GM21576 (cell line): ENCODE results near the gene MIA2.

Source experiments
- ATAC-seq: cut with Tn5 transposase; IDR thresholded peaks from one replicate; pipeline ENCODE4 v1.9.1; 2021; ENCODE audit warnings: mild to moderate bottlenecking, moderate library complexity; ENCODE audit not compliant: unreplicated experiment

The MIA2 gene

DNA sequence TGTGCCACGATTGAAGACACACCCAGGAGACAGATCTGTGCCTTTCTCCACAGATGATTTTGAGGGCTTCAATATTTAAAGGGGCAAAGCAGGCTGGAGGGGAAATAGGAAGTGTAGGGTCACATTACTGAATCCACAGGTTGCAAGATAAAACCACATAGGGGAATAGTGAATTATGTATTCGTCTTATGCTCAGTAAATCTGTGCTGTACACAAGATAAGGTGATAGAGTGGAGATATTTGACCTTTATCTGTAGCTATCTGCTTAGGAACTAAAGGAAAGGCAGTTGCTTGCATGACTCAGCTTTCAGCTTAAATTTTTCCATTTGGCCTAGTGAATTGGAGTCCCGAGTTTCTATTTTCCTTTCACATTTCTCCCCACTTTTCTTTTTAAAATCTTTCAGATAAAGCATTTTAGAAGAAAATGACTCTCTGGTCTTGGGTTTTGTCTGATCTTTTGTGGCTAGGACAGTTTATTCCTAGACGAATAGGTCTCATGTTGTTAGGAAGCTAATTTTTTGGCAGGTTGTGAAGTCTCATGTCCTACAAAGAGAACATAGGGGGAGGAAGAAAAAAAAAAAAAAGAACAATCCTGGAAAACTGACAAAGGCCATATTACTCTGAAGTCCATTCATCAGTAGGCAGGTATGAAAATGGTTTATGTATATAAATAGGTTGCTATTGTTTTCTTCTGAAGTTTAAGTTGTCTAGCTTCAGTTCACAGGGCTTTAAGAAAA is 143.1 kb downstream of the MIA2 start:
- no peak for ATAC-seq

DNA sequence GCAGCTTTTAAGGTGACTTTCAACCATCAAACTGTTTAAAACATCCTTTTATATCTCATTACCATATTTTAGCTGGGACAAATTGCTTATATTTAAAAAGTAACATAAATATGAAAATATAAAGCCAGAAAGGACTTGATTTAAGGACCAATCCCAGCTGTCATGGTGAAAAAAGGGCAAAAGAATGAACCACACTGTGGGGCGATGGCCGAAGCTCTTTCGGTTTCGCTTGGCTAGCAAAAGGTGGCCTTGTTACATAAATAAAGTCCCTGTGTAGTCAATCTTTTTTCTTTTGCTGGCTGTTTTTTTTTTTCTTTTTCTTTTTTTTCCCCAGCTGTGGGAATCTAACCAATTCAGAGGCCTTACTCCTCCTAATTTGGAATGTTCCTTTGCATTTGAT is 147.7 kb downstream of the MIA2 start:
- ATAC-seq: no peak

- ATAC-seq: no peak
Observed at GRCh38 chr14:39382463-39382862, 148.7 kb downstream of the MIA2 start.

GRCh38 chr14:39383026-39383660 is 149.4 kb downstream of the MIA2 start:
- no peak for ATAC-seq

DNA sequence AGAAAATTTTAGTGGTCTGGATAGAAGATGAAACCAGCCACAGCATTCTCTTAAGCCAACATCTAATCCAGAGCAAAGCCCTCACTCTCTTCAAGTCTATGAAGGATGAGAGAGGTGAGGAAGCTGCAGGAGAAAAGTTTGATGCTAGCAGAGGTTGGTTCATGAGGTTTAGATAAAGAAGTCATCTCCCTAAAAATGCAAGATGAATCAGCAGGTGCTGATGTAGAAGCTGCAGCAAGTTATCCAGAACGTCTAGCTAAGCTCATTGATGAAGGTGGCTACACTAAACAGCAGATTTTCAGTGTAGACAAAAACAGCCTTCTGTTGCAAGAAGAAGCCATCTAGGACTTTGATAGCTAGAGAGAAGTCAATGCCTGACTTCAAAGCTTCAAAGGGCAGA is 150.0 kb downstream of the MIA2 start:
- no peak for ATAC-seq

- no peak for ATAC-seq
Observed at GRCh38 chr14:39384177-39384576, 150.5 kb downstream of the MIA2 start.

GRCh38 chr14:39393289-39393688 is 159.6 kb downstream of the MIA2 start:
- no peak for ATAC-seq

DNA sequence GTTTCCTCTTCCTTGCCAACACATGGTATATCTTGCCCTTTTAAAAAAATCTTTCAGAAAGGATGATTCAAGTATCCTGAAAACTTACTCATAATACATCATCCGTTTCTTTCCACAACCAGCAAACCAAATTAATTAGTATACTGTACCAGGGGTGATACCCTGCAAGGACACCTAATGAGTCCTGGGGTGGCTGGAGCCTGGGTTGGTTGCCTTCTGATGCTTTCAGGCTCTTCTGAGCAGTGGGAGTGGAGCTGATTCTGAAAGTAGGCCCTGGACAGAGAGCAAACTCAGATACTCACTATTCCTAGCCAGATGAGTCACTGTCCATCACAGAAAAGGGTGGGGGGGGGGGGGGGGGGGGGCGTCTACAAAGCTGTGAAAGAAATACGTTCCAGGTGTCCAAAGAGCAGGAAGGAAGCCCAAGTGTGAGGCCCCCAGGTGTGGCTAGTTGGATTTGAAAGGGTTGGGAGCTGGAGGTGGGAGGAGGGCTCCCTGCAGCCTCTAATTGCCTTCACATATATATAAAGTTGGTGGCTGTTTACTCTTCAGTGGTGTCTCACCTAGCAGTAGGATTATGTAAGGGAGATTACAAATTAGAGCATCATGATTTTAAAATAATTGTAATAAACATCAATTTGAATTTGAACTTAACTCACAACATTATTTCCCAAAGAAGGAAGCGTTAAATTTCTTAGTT is 162.0 kb downstream of the MIA2 start:
- ATAC-seq: no peak

GRCh38 chr14:39396448-39396847 is 162.7 kb downstream of the MIA2 start:
- ATAC-seq: no peak

DNA sequence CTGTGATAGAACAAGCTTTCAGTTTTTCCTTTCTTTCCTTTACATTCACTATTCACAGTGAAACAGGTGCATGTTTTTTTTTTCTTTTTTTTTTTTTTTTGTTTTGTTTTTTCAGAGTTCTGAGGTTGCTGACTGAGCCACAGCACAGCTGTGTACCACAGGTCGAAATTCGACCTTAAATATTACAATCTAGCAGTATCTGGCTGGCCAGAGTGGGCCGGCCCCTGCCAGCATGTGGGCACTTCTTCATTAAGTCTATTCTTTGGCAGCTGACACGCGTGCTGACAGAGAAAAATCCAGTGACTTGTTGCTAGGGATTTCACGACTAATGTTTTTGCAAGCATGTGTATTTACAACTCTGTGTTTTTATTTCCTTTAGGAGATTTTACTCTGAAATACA is 164.7 kb downstream of the MIA2 start:
- no peak for ATAC-seq

DNA sequence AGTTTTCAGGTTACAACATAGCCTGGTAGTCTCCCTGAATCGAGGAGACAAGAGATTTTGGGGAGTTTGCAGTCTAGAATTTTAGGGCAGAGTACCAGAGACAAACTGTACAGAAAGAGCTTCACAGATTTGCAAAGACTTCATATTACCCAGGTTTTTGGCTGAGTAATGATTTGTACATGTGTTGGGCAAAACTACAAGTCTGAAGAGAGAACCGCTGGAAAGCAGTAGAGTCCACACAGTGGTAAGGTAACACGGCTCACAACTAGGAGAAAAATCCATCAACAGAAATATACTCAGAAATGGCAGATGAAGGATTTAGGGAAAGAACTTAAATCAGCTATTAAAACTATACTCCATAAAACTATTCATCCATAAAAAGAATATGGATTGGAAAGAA is 172.8 kb downstream of the MIA2 start:
- no peak for ATAC-seq

- ATAC-seq: no peak
Observed at GRCh38 chr14:39416072-39416471, 182.4 kb downstream of the MIA2 start.

GRCh38 chr14:39417014-39417413 is 183.3 kb downstream of the MIA2 start:
- no peak for ATAC-seq

DNA sequence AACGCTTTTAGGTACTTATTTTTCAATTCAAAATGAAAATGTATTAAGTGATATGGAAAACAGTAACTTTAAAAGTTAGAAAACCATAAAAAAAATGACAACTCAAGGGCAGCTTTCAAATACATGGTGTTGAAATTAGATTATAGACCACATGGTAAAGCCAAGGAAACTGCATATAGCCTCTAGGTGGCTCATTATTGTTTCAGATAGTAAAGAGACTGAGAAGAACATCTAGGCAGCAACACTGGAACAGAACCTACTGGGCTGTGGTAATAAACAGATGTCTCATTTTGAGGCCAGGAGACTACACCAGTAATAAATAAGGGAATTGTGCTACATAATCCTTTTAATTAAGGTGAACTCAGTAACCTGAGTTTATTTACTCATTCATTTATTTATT is 185.6 kb downstream of the MIA2 start:
- ATAC-seq: no peak

GRCh38 chr14:39422243-39422642 is 188.5 kb downstream of the MIA2 start:
- ATAC-seq: no peak

DNA sequence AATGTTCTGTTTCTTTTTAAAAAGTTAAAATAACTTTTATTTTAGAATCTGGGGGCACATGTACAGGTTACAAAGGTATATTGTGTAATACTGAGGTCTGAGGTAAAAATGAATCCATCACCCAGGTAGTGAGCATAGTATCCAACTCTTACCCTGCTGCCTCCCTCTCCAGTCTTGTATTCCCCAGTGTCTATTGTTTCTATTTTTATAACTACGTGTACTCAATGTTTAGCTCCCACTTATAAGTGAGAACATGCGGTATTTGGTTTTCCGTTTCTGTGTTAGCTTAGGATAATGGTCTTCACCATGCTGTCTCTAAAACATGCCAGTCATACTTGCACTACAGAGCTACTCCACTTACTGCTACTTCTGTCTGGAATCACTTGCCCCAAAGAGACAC is 190.1 kb downstream of the MIA2 start:
- no peak for ATAC-seq

- no peak for ATAC-seq
Observed at GRCh38 chr14:39425947-39426346, 192.2 kb downstream of the MIA2 start.

DNA sequence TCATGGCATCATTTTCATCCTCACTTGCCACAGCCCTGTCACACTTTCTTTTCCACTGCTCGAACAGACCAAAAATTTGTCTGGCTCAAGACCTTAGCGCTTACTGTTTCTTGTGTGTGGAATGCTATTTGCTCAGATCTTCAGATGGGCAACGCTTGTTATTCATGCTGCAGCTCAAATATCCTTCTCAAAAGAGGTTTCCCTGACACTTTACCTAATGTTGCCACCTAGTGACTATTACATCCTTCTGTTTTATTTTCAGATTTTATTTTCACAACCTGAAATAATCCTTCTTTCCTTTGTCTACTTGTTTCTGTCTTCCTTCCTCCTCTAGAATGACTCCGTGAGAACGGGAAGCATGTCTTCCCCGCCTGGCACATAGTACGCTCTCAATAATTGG is 192.9 kb downstream of the MIA2 start:
- ATAC-seq: no peak

GRCh38 chr14:39428118-39428517 is 194.4 kb downstream of the MIA2 start:
- no peak for ATAC-seq

GRCh38 chr14:39430762-39431415 is 197.2 kb downstream of the MIA2 start:
- peak; percentile 0 for ATAC-seq

DNA sequence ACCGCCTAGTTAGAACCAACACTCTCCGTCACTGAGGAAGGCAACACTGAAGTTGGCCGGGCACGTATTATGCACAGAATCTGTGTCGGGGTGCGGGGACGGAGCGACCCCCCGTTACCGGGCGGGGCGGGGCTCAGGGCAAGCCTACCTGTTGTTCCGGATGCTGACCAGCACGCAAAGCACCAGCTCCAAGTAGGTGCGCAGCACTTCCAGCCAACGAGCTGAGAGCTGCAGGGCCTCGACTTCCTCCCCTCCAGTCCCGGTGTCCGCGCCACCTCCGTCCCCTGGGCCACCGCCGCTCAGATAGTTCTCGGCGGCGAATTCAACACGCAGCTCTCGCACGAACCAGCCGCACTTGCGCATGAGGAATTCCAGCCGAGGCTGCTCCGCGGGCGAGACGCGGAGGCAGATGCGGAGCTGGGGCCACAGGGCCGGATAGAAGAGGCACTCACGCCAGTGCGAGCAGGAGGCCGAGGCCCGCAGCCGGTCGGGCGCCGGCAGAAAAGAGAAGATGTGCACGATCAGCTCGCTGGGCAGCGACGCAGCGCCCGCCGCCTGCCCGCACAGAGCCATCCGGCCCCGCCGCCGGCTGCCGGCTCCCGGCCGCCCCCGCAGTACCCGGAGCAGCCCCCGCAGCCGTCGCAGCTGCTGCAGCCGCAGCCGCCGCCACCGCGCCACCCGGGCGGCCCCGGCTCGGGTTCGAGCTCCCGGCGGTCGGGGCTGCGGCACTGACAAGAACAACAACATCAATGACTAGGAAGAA is 197.9 kb downstream of the MIA2 start:
- ATAC-seq: peak; percentile 17
